DOHH2 (cell line): ENCODE data around the gene ZBTB8A.
"Not testable (repeated sequence)": the region's sequence is repeated elsewhere in the genome, so short reads cannot be mapped to it uniquely, and the experiment has no call there.

Experiments
- H3F3A ChIP-seq: fragments of 200-600 bp; sonication (generic), shearing (Covaris generic); 2 replicates; pipeline ENCODE4 v1.6.0; 2016; ENCODE audit warnings: antibody characterized with exemption, mild to moderate bottlenecking; ENCODE audit not compliant: control insufficient read depth, insufficient read depth
- H3K27ac ChIP-seq: fragments of 200-600 bp; sonication (generic); 2 replicates; pipeline ENCODE4 v1.5.1; 2014; ENCODE audit warnings: low read depth, mild to moderate bottlenecking, low read length, moderate library complexity
- H3K27me3 ChIP-seq: fragments of 200-600 bp; sonication (generic); 2 replicates; pipeline ENCODE4 v1.6.1; 2014; ENCODE audit warnings: mild to moderate bottlenecking, low read length, mixed read lengths; ENCODE audit not compliant: control insufficient read depth
- H3K36me3 ChIP-seq: fragments of 200-600 bp; sonication (generic); 2 replicates; pipeline ENCODE4 v1.6.1; 2014; ENCODE audit warnings: mild to moderate bottlenecking, low read length, moderate library complexity, mixed read lengths; ENCODE audit not compliant: control insufficient read depth
- H3K4me1 ChIP-seq: fragments of 200-600 bp; sonication (generic); 2 replicates; pipeline ENCODE4 v1.6.1; 2014; ENCODE audit warnings: mild to moderate bottlenecking, low read length, mixed read lengths; ENCODE audit not compliant: control insufficient read depth
- H3K4me2 ChIP-seq: fragments of 200-600 bp; sonication (generic); 2 replicates; pipeline ENCODE4 v1.6.0; 2014; ENCODE audit warnings: mild to moderate bottlenecking, low read length, moderate library complexity
- H3K4me3 ChIP-seq: fragments of 200-600 bp; sonication (generic); 2 replicates; pipeline ENCODE4 v1.5.1; 2014; ENCODE audit warnings: mild to moderate bottlenecking, low read length, mixed read lengths
- H3K79me2 ChIP-seq: fragments of 200-600 bp; sonication (generic); 2 replicates; pipeline ENCODE4 v1.6.1; 2014; ENCODE audit warnings: mild to moderate bottlenecking, low read length, mixed read lengths; ENCODE audit not compliant: control insufficient read depth
- H3K9me2 ChIP-seq: fragments of 200-600 bp; sonication (generic); replicated peaks from 2 replicates; pipeline ENCODE4 v1.6.1; 2014; ENCODE audit warnings: mild to moderate bottlenecking, low read length, mixed read lengths; ENCODE audit not compliant: control insufficient read depth
- H3K9me3 ChIP-seq: fragments of 200-600 bp; sonication (generic); 2 replicates; pipeline ENCODE4 v1.6.1; 2014; ENCODE audit warnings: antibody characterized with exemption, low read length, mixed read lengths; ENCODE audit not compliant: control insufficient read depth, insufficient read depth
- H4K20me1 ChIP-seq: fragments of 200-600 bp; sonication (generic); 2 replicates; pipeline ENCODE4 v1.6.0; 2014; ENCODE audit warnings: low read depth, mild to moderate bottlenecking, antibody characterized with exemption, low read length, moderate library complexity; ENCODE audit not compliant: control insufficient read depth, insufficient read depth
- CTCF ChIP-seq: fragments of 200-600 bp; sonication (generic); IDR thresholded peaks from one replicate; pipeline ENCODE4 v1.5.1; 2014; ENCODE audit warnings: antibody characterized with exemption, mild to moderate bottlenecking, low read depth, low read length; ENCODE audit not compliant: poor library complexity, severe bottlenecking
- EZH2phosphoT487 ChIP-seq: fragments of 200-600 bp; sonication (generic); IDR thresholded peaks from 2 replicates; pipeline ENCODE4 v1.6.1; 2017; ENCODE audit warnings: borderline replicate concordance, mild to moderate bottlenecking, antibody characterized with exemption, low read length, moderate library complexity, mixed read lengths

The ZBTB8A gene

GRCh38 chr1:32626176-32626575 lies 86.9 kb downstream of the ZBTB8A start:
- H3K4me2 ChIP-seq: no peak overlapping the region
- no peak for TF ChIP-seq EZH2phosphoT487
- no peak for TF ChIP-seq CTCF
- H4K20me1 ChIP-seq: no peaks in the 10 kb centered on the region
- H3K27me3 ChIP-seq: no peaks in the 10 kb centered on the region
- H3K79me2 ChIP-seq: peaks cover 9% of the 10 kb centered on the region
- no peak overlapping the region for H3K27ac ChIP-seq
- H3K4me3 ChIP-seq: no peak overlapping the region
- H3K4me1 ChIP-seq: peaks cover 8% of the 10 kb centered on the region
- 0 out of 2 replicates have a peak, but pooled peaks cover 3% of the 10 kb centered on the region for H3F3A ChIP-seq
- peaks cover 81% of the 10 kb centered on the region for H3K36me3 ChIP-seq
- no peaks in the 10 kb centered on the region for H3K9me3 ChIP-seq
- H3K9me2 ChIP-seq: no peaks in the 10 kb centered on the region

GRCh38 chr1:32627596-32628162 lies 88.5 kb downstream of the ZBTB8A start:
- no peaks in the 10 kb centered on the region for H3K9me3 ChIP-seq
- no peaks in the 10 kb centered on the region for H4K20me1 ChIP-seq
- H3K36me3 ChIP-seq: peaks cover 78% of the 10 kb centered on the region
- peaks cover 8% of the 10 kb centered on the region for H3K4me1 ChIP-seq
- H3K79me2 ChIP-seq: peaks cover 20% of the 10 kb centered on the region
- no peak overlapping the region for H3K4me3 ChIP-seq
- no peaks in the 10 kb centered on the region for H3K9me2 ChIP-seq
- no peak overlapping the region for H3K27ac ChIP-seq
- H3K27me3 ChIP-seq: no peaks in the 10 kb centered on the region
- H3F3A ChIP-seq: 0 out of 2 replicates have a peak, but pooled peaks cover 7% of the 10 kb centered on the region
- no peak overlapping the region for H3K4me2 ChIP-seq
- TF ChIP-seq EZH2phosphoT487 (no peak), CTCF (no peak)

GRCh38 chr1:32630173-32630572 lies 90.9 kb downstream of the ZBTB8A start:
- H3K9me3 ChIP-seq, H3K27ac ChIP-seq, H3F3A ChIP-seq, H3K27me3 ChIP-seq, H3K4me1 ChIP-seq, H4K20me1 ChIP-seq, H3K4me2 ChIP-seq, H3K9me2 ChIP-seq, H3K4me3 ChIP-seq: not testable (repeated sequence)
- Histone ChIP-seq H3K36me3 (peaks cover 82% of the 10 kb centered on the region), H3K79me2 (peaks cover 41% of the 10 kb centered on the region)

GRCh38 chr1:32632829-32633228 lies 93.6 kb downstream of the ZBTB8A start:
- Histone ChIP-seq H3K9me3 (no peaks in the 10 kb centered on the region), H3K9me2 (no peaks in the 10 kb centered on the region), H3F3A (0 out of 2 replicates have a peak, but pooled peaks cover 4% of the 10 kb centered on the region), H3K4me3 (no peak overlapping the region), H3K4me1 (peaks cover 2% of the 10 kb centered on the region), H3K79me2 (peaks cover 65% of the 10 kb centered on the region), H4K20me1 (0 out of 2 replicates have a peak, but pooled peaks cover 4% of the 10 kb centered on the region), H3K4me2 (no peak overlapping the region), H3K36me3 (peaks cover 69% of the 10 kb centered on the region), H3K27me3 (no peaks in the 10 kb centered on the region), H3K27ac (no peak overlapping the region)
- TF ChIP-seq EZH2phosphoT487 (no peak), CTCF (no peak)
